SK-N-SH (cell line): ENCODE measurements around the gene ACTR1A. TPM values are rescaled to one million over a fixed set of nuclear protein-coding genes. Genes with fewer than 3 reads are reported as not detected.

Experiments
- CTCF ChIA-PET: fragments of 300-600, 350-600 bp; formaldehyde crosslinking; extraction: SDS; loops from one replicate; lab custom pipeline; 2021; lab: Yijun Ruan, JAX
- POLR2A ChIA-PET: fragments of 350-600 bp; sonication (Branson Sonifier 250); formaldehyde crosslinking; extraction: SDS; loops from one replicate; lab custom pipeline; 2020; ENCODE audit warnings: antibody characterized with exemption, inconsistent platforms; lab: Yijun Ruan, JAX
- DNase-seq: peaks from one replicate; pipeline ENCODE4 v3.0.0; 2012
- H2AFZ ChIP-seq: fragments of 200-600 bp; sonication (generic); 2 replicates; pipeline ENCODE4 v1.8.1; 2016; ENCODE audit warnings: antibody characterized with exemption, mild to moderate bottlenecking, low read depth
- H3F3A ChIP-seq: fragments of 200-600 bp; sonication (generic); replicated peaks from 2 replicates; pipeline ENCODE3; 2016; ENCODE audit warnings: antibody characterized with exemption, mild to moderate bottlenecking; ENCODE audit not compliant: insufficient read depth
- H3K27ac ChIP-seq, 2 experiments: fragments of 200-500 bp in 1 of 2; fragments of 200-600 bp in 1 of 2; sonication (Bioruptor generic) in 1 of 2; sonication (generic), shearing (Covaris generic) in 1 of 2; 2 replicates each; pipeline versions ENCODE4 v1.5.1 to v1.6.1; 2014 to 2016; ENCODE audit warnings: low read depth in 2 of 2, inconsistent platforms in 1 of 2, low read length in 1 of 2, mild to moderate bottlenecking in 1 of 2, mixed read lengths in 1 of 2
- H3K27me3 ChIP-seq: fragments of 200-600 bp; sonication (generic), shearing (Covaris generic); 2 replicates; pipeline ENCODE4 v1.6.1; 2016; ENCODE audit warnings: mixed run types; ENCODE audit not compliant: insufficient read depth
- H3K36me3 ChIP-seq, 2 experiments: fragments of 200-500 bp in 1 of 2; fragments of 200-600 bp in 1 of 2; sonication (Bioruptor generic) in 1 of 2; sonication (generic) in 1 of 2; replicated peaks in 1 of 2; 2 replicates each; pipeline versions ENCODE3 to v1.5.1; 2014 to 2016; ENCODE audit warnings: low read length in 1 of 2, mild to moderate bottlenecking in 1 of 2; ENCODE audit not compliant: insufficient read depth in 2 of 2, control insufficient read depth in 1 of 2
- H3K4me1 ChIP-seq, 2 experiments: fragments of 200-500 bp in 1 of 2; fragments of 200-600 bp in 1 of 2; sonication (Bioruptor generic) in 1 of 2; sonication (generic), shearing (Covaris generic) in 1 of 2; 2 replicates each; pipeline versions ENCODE4 v1.5.1 to v1.6.1; 2014 to 2016; ENCODE audit warnings: low read depth in 1 of 2, low read length in 1 of 2, mixed run types in 1 of 2; ENCODE audit not compliant: insufficient read depth in 2 of 2, control insufficient read depth in 1 of 2
- H3K4me2 ChIP-seq: fragments of 200-600 bp; sonication (generic), shearing (Covaris generic); 2 replicates; pipeline ENCODE4 v1.6.1; 2017; ENCODE audit warnings: mixed run types
- H3K4me3 ChIP-seq, 2 experiments: fragments of 200-500 bp in 1 of 2; fragments of 200-600 bp in 1 of 2; sonication (Bioruptor generic) in 1 of 2; sonication (generic), shearing (Covaris generic) in 1 of 2; 2 replicates each; pipeline versions ENCODE4 v1.5.1 to v1.8.1; 2014 to 2016; ENCODE audit warnings: low read depth in 2 of 2, inconsistent platforms in 1 of 2, low read length in 1 of 2, mild to moderate bottlenecking in 1 of 2, mixed read lengths in 1 of 2, moderate library complexity in 1 of 2
- H3K79me2 ChIP-seq: fragments of 200-600 bp; sonication (generic); 2 replicates; pipeline ENCODE4 v1.8.1; 2017; ENCODE audit warnings: mild to moderate bottlenecking; ENCODE audit not compliant: insufficient read depth
- H3K9ac ChIP-seq: fragments of 200-600 bp; sonication (generic); 2 replicates; pipeline ENCODE4 v1.6.1; 2017; ENCODE audit warnings: mixed run types
- H3K9me2 ChIP-seq: fragments of 200-600 bp; sonication (generic); 2 replicates; pipeline ENCODE4 v1.6.1; 2017; ENCODE audit warnings: mixed run types
- H3K9me3 ChIP-seq: fragments of 200-600 bp; sonication (generic); 2 replicates; pipeline ENCODE4 v1.6.1; 2017; ENCODE audit warnings: mixed run types, mild to moderate bottlenecking, moderate library complexity
- H4K20me1 ChIP-seq: fragments of 200-600 bp; sonication (generic); 2 replicates; pipeline ENCODE4 v1.6.1; 2017; ENCODE audit warnings: mild to moderate bottlenecking, mixed run types; ENCODE audit not compliant: insufficient read depth
- GABPA ChIP-seq: IDR thresholded peaks from 2 replicates; pipeline ENCODE4 v1.4.0; 2012; ENCODE audit warnings: low read depth, mild to moderate bottlenecking
- GATA2 ChIP-seq: sonication (generic); formaldehyde crosslinking; IDR thresholded peaks from 2 replicates; pipeline ENCODE4 v1.5.0; 2020; ENCODE audit warnings: mild to moderate bottlenecking, missing genetic modification reagents
- JUND ChIP-seq: IDR thresholded peaks from 2 replicates; pipeline ENCODE4 v1.4.0; 2012
- MAX ChIP-seq: IDR thresholded peaks from 2 replicates; pipeline ENCODE4 v1.4.0; 2012; ENCODE audit warnings: low read depth
- MEF2A ChIP-seq: IDR thresholded peaks from 2 replicates; pipeline ENCODE4 v1.4.0; 2012; ENCODE audit warnings: low read depth, borderline replicate concordance
- PBX3 ChIP-seq: IDR thresholded peaks from 2 replicates; pipeline ENCODE4; 2012
- RAD21 ChIP-seq: IDR thresholded peaks from 2 replicates; pipeline ENCODE4 v1.6.1; 2012; ENCODE audit warnings: mild to moderate bottlenecking, low read length
- RCOR1 ChIP-seq: fragments of 150-350 bp; IDR thresholded peaks from 2 replicates; pipeline ENCODE4 v1.6.1; 2017; ENCODE audit warnings: antibody characterized with exemption, low read length
- RXRA ChIP-seq: IDR thresholded peaks from 2 replicates; pipeline ENCODE4 v1.4.0; 2012; ENCODE audit warnings: low read depth, mild to moderate bottlenecking, borderline replicate concordance
- SMC3 ChIP-seq: IDR thresholded peaks from 2 replicates; pipeline ENCODE4 v1.6.1; 2012; ENCODE audit warnings: low read depth, low read length, improper control_type of control experiment
- TAF1 ChIP-seq: IDR thresholded peaks from 2 replicates; pipeline ENCODE4 v1.6.1; 2012; ENCODE audit warnings: low read depth, mild to moderate bottlenecking, low read length, moderate library complexity, borderline replicate concordance
- TCF12 ChIP-seq: IDR thresholded peaks from 2 replicates; pipeline ENCODE4 v1.4.0; 2012
- TEAD4 ChIP-seq: IDR thresholded peaks from 2 replicates; pipeline ENCODE4 v1.4.0; 2012; ENCODE audit warnings: mild to moderate bottlenecking, borderline replicate concordance; ENCODE audit not compliant: insufficient read depth
- USF2 ChIP-seq: fragments of 150-350 bp; IDR thresholded peaks from 2 replicates; pipeline ENCODE4 v1.6.1; 2017; ENCODE audit warnings: antibody characterized with exemption, low read length, low read depth, borderline replicate concordance
- WGBS: methylation state at CpG from one replicate; pipeline ENCODE4 v1.1.6; 2017; ENCODE audit warnings: low lambda C conversion rate; 5-methylcytosine and 5-hydroxymethylcytosine counted together
- polyA plus RNA-seq, 3 experiments: library from polyadenylated mRNA; depleted of rRNA; stranded (reverse); fragments of >200 nt; gene quantifications; 2 replicates each; pipeline ENCODE4 v1.2.3, GENCODE V29; 2012
- TF ChIP-seq, protein P1 (sequence below): IDR thresholded peaks from 2 replicates; pipeline ENCODE4 v1.4.0; 2012; ENCODE audit warnings: low read depth, borderline replicate concordance

The ACTR1A gene
- polyA plus RNA-seq, 1 of the 3 experiments (the other 2 are of a cell fraction), result 106 TPM

DNA sequence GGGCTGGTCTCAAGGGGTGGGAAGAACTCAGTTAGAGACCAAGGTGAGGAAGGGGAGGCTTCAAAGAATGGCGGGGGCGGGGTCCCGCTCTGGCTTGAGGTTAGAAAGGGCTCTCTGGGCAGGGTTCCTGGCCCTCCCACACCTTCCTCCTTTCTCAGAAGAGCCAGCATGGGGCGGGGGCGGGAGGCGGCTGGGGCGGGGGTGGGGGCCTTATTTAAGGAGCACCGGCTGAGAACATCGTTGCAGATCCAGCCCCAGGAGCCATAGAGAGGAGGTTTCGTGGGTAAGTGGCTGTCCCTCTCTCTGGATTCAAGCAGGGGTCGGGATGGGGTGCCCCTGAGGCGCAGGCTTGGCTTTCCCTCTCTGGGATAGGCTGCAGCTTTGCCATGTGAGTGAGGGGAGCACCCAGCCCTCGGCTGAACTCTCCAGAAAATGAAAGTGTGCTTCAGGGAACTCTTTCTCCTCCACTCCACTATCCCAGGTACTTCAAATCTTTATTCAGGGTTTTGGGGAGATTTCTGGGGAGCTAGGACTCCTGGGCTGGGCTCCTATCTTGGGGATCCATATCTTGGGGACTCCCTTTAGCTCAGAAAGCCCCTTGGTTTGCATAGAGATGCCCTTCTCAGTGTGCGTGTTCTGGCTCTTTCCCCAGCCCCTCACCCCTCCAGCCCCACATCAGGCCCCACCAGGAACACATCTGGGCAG is 66.8 kb downstream of the ACTR1A start:
- Histone ChIP-seq H3K4me3 (no peak overlapping the region), H3F3A (no peaks in the 10 kb centered on the region), H3K79me2 (peaks cover 14% of the 10 kb centered on the region), H3K27ac (no peak overlapping the region), H3K4me2 (no peak overlapping the region), H3K27me3 (no peaks in the 10 kb centered on the region), H3K9me2 (no peaks in the 10 kb centered on the region), H3K9ac (no peak overlapping the region), H3K36me3 (peaks cover 0 to under 1% of the 10 kb centered on the region in 2 experiments), H2AFZ (no peak overlapping the region), H3K4me1 (peaks cover 0 to 6% of the 10 kb centered on the region in 2 experiments; a peak in 1 of 4 replicates), H4K20me1 (no peaks in the 10 kb centered on the region), H3K9me3 (no peaks in the 10 kb centered on the region)
- WGBS, result 65% methylated on average over 9 of the region's 14 CpGs
- CTCF ChIA-PET, result interaction anchor here (1.3 to 3.7 kb wide), 3 partner anchors 14 to 36 kb away, joined by 4 to 23 read pairs (median 10); partner anchors contain the start of genes C10orf95 and FBXL15
- DNase-seq, result no peak
- POLR2A ChIA-PET, result interaction anchor here (1.0 to 2.5 kb wide), 3 partner anchors 13 to 15 kb away, joined by 3 to 8 read pairs (median 4); partner anchors contain the start of gene C10orf95
- TF ChIP-seq TAF1 (no peak), PBX3 (no peak), TCF12 (no peak), MAX (no peak), SMC3 (no peak), USF2 (no peak), RCOR1 (no peak), TEAD4 (no peak), MEF2A (no peak), GATA2 (CRISPR knock-in tag) (no peak), RAD21 (no peak), GABPA (no peak), RXRA (no peak), JUND (no peak)
- TF ChIP-seq, protein P1, sequence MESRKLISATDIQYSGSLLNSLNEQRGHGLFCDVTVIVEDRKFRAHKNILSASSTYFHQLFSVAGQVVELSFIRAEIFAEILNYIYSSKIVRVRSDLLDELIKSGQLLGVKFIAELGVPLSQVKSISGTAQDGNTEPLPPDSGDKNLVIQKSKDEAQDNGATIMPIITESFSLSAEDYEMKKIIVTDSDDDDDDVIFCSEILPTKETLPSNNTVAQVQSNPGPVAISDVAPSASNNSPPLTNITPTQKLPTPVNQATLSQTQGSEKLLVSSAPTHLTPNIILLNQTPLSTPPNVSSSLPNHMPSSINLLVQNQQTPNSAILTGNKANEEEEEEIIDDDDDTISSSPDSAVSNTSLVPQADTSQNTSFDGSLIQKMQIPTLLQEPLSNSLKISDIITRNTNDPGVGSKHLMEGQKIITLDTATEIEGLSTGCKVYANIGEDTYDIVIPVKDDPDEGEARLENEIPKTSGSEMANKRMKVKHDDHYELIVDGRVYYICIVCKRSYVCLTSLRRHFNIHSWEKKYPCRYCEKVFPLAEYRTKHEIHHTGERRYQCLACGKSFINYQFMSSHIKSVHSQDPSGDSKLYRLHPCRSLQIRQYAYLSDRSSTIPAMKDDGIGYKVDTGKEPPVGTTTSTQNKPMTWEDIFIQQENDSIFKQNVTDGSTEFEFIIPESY, result no peak
